GM21390 (cell line): Measurements from ENCODE around the gene LYRM4.
"Not testable (repeated sequence)": the region's sequence is repeated elsewhere in the genome, so short reads cannot be mapped to it uniquely, and the experiment has no call there.

Experiments used
- ATAC-seq: cut with Tn5 transposase; IDR thresholded peaks from one replicate; pipeline ENCODE4 v1.9.1; 2021; ENCODE audit not compliant: unreplicated experiment

Gene LYRM4

DNA sequence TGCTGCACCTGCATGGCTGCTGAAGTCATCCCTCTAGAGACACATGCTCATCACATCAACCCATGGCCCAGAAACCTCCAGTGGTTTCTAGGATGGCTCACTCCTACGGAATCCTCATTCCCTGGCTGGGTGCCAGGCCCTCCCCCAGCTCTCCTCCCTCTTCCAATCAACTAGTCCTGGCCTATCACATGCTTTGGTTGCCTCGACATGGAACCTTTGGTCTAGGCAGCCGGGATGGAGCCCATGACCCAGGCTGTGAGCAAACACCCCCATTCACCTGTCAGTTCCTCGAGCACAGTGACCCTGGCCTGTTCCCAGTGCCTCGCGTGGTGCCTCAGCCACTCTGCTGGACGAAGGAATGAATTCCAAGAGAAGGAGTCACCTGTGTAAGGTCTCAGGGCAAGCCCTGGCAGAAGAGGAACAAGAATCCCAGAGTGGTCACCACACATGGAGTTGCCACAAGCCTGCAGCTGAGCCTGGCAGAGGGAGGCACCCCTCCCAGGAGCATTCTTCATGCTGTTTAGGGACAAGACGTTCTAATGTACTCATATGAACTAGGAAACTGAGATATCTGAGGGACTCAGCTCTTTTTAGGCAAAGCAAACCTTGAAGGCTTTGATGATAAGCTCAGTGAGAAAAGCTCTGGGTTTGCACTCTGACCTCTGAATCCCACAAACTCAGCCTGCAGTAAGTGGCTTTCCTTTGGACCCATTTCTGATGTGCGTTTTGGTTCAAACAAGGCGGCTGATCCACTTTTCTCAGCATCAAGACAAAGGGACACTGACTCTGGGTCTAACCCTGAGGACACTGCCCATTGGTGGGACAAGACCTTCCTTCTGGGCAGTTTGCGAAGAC is 135.4 kb downstream of the LYRM4 start:
- no peak for ATAC-seq

DNA sequence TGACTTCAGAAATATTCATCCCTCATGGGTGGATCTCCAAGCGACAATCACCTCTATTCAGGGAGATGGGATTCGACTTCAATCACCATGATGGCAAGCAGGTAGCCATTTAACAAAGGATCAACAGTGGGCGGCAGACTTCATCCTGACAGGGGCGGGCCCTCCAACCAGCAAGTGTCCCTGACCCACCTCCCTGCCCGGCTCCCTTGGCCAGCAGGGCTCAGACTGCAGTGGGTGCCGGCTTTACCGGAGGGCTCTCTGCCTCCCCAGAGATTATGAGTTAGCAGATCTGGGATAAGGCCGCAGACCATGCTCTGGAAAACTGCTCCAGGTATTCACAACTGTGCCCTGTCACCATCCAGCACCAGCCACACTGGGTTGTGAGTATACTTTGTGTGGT is 136.2 kb downstream of the LYRM4 start:
- ATAC-seq: no peak

DNA sequence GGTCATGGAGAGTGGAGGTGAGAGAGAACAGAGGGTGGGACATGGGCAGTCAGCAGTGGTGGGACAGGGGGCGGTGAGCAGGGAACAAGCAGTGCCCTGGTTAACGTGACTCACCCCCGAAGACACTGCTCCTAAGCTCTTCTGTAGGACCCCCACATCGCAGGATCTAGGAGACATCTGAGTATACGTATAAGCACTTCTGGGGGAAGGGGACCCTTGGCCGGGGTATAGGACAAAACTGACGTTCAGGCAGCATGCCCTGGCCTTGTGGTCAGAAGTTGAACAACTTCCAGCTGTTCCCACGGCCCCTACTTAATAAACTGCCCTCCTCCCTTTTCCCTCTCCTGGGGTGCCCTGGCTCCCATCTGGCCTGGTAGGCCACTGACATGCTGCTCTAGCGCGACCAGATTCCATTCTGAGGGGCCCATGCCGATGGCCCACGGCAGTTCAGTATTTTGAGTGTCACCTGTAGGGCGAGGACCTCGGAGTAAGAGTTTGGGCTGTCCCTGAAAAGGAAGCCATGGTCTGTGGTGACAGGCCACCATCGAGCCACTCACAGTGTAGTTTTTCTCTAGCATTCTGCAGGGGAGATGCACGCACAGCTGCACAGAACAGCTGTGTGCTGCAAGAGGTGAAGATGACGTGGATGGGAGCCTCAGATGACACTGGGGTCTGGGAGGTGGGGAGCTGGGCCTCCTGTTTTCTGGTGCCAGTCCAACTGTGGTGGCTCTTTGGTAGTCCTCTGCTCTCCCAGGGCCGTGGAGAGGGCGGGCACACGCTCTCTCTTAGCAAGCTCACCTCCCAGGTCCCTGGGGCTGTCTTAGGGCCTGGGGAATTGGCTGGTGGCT is 137.2 kb downstream of the LYRM4 start:
- ATAC-seq: no peak

DNA sequence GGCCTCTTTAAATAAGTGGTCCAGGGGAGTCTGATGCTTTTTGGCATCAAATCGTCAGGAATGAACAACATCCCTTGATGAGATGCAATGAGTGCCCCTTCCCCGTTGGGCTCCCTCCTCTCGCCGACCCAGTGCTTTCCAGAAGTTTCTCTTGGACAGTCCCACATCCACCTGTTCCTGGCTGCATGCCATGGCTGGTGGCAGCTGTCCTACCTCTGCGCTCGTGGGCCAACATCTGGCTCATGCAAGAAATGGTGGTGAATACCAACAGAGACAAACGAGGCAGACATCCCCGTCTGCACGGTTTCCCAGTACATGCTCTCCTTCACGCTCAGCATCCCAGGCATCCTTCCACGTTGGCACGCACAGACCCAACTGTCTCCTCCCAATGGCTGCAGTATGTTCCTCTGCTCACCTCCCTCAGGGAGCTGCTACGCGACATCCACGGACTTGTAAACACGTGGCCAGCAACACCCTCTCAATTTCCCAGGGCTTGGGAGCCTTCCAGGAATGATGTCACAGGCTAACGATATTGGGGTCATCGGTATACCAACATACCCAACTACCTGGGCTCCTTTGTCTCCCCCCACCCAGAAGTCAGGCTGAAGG is 138.1 kb downstream of the LYRM4 start:
- no peak for ATAC-seq

DNA sequence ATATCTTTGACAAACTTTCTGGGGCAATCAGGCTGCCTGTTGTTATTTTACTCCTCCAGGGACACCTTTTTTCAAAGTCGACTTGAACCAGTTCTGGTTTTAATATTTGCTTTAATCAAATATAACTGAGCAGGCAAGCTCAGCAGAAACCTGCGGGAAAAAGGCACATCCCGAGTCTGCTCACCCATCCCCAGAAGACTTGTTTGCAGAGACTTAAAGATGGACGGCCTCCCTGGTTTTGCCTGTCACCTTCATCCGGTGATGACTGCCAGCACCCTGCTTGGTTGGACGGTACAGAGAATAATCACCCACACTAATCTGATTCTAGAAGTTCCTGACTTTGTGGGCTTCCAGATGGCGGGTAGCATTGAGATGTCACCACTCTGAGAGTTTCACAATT is 138.8 kb downstream of the LYRM4 start:
- ATAC-seq: no peak

DNA sequence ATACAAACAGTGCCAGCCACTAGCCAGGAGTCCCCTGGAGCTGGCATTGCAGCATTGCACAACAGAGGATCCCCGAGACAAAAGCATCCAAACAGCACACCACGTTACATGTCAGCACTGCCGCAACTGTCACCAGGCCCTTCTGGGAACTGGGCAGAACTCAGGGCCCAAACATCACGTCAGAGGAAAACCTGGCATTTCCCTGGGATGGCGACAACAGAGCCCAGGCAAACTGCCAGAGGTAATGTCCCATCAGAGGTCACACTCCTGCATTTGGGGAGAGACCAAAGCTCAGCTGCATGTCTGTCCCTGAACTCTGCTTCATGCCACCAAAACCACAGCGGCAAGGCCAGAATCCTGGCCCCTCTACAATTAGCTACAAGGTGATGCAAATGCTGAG is 139.3 kb downstream of the LYRM4 start:
- ATAC-seq: no peak

DNA sequence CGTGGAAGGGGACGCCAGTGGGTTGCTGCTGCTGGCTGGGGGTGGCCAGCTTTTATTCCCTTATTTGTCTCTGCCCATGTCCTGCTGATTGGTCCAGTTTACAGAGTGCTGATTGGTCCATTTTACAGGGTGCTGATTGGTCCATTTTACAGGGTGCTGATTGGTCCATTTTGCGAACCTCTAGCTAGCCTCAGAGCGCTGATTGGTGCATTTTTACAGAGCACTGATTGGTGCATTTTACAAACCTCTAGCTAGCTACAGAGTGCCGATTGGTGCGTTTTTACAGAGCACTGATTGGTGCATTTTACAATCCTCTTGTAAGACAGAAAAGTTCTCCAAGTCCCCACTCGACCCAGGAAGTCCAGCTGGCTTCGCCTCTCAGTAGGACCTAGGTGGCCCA is 140.2 kb downstream of the LYRM4 start:
- ATAC-seq: not testable (repeated sequence)

DNA sequence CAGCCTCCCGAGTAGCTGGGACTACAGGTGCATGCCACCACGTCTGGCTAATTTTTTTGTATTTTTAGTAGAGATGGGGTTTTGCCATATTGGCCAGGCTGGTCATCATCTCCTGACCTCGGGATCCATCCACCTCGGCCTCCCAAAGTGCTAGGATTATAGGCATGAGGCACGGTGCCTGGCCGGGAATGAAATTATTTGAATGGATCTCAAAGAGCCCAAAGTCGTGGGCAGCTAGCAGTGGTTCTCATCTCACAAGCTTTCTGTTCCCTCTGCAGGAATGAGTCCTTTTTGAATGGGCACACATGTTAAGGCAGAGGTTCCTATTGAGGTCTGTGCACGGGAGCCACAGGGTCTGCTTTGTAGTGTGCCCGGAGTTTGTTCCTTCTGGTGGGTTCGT is 140.7 kb downstream of the LYRM4 start:
- ATAC-seq: no peak

DNA sequence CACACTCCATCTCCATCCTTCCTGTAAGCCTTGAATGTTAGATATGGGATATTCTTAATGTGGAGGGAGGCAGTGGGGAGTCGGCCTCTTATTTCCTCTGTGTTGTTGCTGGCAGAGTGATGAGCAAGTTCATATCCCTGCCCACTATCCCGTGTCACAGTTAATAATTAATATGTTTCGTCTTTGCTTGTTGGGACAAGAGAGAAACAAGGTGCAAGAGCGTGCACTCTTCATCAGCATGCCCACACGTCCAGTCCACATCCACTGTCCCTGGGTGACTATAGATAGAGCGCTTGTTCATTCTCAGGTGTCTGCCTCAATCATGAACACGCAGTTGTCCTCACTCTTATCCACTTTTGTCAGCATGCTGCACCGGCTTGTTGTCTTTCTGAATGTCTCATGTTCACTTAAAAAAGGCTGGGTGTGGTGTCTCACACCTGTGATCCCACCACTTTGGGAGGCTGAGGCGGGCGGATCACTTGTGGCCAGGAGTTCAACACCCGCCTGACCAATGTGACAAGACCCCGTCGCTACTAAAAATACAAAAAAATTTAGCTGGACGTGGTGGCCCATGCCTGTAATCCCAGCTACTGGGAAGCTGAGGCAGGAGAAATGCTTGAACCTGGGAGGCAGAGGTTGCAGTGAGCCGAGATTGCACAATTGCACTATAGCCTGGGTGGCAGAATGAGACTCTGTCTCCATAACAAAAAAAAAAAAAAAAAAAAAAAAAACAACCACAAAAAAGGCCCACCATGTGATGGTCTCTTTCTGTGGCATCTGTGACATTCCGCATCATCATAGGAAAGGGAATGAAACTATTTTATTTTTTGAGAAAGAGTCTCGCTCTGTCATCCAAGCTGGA is 141.4 kb downstream of the LYRM4 start:
- no peak for ATAC-seq

DNA sequence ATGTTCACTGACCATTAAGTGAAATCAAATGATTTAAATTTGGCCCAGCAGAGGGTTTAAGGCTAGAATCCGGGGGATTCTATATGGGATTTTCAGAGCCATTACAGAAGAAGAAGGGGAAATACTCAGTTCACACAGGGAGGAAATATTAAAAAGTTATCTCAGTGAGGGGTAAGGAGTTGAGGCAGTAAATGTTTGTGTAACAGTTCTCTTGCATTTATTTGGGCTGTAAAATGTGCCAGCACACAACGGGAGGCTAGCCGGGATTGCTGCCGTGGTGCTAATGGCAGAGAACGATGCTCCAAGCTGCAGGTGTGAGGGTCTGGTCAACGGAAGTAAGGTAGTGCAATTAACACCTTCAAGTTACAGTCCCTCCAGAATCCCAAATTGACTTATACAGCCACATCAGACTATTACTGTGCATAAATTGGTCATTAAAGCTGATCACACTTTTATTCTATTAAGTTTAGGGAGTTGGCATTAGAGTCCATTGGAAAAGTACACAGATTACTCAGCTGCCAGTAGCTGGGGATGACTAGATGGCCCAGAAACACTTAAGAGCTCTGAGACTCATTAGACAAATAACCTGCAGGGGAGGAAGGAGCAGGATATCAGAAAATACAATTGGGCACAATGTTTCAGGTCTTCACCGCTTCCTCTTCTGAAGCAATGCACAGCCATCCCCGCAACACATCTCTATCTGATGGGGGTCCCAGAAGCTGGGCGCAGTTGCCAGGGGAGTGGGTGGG is 144.3 kb downstream of the LYRM4 start:
- no peak for ATAC-seq

DNA sequence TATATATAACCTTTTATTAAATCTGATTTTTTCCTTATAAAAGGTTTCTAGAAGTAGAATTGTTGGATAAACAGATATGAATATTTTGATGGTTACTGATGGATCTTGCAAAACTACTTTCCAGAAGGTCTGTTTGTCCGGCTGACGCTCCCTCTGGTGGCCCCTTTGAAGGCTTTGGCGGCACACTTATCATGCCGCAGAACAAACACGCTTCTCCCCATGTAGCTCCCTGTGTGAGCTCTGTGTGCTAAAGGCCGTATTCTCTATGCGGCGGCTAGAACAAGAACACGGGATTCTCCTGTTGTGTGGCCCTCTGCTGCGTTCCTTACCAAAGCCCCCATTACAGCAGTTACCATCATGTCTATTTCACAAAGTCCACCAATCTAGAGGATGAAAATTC is 145.6 kb downstream of the LYRM4 start:
- ATAC-seq: no peak

DNA sequence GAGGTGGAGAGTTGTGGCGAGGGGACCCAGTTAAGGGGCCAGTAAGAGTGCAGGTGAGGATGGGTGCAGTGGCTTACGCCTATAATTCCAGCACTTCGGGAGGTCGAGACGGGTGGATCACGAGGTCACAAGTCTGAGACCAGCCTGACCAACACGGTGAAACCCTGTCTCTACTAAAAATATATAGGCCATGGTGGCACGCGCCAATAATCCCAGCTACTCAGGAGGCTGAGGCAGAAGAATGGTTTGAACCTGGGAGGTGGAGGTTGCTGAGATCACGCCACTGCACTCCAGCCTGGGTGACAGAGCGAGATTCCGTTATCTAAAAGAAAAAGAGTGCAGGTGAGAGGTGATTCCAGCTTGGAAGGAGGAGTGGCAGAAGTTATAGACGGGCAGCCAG is 147.7 kb downstream of the LYRM4 start:
- no peak for ATAC-seq

DNA sequence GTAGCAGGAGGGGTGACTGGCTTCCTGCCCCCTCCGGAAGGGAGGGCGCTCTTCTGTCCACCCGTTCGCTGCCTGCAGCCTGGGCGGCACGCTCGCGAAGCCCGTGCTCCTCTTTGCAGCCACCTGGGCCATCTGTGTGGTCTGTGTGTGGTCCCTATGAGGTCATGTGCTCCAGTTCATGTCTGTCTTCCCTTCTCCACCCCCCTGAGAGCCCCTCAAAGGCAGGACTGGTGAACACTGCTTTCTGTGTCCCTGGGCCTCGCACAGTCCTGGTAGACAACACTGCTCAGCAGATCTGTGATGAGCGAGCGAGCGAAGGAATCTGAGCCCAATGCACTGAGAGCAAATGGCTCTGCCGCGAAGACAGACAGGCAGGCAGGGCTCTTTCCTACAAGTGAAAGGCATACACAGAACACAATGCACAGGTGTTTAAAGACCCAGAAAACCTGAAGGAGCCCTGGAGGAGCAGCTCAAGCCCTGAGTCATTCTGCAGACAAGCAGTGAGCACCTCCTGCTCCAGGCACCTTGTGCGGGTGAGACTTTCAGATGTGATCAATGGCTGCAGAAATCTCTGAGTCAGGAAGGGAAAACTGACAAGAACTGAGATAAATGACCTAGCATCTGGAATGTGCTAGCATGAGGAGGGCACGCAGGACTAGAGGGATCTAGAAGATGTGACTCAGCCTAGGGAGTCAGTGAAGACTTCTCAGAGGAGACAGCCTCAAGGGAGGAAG is 148.5 kb downstream of the LYRM4 start:
- no peak for ATAC-seq

DNA sequence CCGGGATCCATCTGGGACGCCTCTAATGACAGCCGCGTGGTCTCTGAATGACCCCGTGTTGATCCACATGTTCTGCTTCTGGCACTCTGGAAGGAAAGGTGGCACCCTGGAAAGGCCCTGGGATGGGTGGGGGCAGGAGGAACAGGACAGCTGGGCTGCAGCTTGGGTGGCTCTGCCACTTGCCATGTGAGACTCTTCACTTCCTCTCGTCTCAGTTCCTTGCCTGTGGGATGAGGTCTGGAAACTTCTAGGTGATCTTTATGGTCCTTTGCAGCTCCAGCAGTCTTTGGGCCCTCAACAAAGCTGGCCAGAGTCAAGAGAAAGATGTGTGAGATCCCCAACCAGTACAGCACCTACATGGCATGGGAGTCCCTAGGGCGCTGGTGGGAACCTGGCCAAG is 149.1 kb downstream of the LYRM4 start:
- ATAC-seq: no peak

DNA sequence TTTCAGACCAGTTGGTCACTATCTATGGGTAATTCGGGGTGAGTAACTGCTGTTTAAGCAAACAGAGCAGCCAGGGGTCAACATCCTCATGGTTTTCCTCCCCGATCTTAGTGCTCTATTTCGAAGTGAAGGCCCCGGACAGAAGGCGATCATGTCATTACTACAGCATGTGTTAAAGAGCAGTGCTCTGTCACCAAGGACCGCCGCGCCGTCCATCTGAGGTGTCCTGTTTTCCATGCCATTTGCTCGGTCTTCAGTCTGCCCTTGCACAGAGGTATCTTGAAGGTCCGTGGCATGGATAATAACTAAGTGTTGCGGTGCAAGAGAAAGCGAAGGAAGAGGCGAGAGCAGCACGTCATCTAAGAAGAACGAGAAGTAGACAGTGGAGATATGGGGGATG is 150.5 kb downstream of the LYRM4 start:
- ATAC-seq: no peak

DNA sequence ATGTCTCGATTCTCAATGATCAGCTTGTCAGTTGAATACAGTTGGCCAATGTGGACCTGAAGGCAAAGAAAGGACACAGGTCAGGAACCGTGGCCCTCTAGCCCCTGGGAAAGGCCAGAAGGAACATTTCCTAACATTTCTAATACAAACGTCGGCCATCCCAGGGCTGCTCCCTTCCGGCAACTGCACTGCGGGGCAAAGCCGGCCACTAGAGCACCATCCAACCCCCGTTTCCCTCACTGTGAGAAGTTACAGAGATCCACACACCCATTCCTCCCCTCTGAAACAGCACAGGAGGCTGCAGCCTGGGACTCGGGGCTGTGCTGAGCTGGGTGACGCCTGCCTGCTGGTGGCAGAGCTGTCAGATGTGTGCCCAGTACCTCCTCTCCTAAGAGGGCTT is 151.3 kb downstream of the LYRM4 start:
- ATAC-seq: no peak

DNA sequence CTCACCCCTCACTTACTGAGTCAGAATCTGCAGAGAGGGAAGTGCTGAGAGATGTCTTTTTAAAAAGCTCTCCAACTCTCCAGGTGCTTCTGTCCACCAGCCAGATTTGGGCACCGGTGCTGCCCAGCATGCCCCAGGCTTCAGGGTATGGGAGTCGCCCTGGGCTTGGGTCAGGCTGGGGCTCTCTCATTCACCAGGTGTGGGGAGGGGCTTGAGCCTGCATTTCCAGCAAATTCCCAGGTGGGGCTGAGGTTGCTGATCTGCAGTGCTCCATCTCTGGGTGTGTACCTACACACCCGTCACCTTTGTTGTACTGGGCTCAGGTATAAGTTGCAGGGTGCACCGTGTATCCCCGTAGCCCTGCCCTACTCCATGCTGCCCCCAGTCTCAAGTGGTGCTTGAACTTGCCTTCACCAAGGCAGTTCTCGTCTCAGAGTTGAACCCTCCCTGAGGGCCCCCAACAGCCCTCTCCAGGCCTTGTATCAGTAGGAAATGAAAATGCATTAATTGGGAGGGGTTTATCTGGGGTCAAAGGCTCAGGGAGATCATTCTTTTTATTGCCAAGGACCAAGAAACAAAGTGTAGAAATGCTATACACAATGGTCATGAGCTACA is 152.1 kb downstream of the LYRM4 start:
- no peak for ATAC-seq

DNA sequence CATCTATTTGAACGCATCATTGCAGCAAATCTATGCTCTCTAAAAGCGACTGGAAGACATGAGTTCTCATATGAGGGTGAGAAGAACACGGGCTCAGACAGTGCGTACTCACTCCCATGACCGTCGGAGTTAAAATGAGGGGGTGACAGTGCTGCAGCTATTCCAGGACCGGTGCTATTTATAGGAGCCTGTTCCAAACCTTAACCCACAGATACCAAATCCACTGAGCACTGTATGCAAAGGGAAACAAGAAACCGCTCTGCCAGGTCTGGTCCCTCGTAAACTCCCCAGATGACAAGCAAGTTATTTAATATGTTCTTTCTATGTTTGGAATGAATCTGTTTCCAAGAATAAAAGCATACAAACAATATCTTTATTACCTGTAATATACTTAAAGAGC is 152.7 kb downstream of the LYRM4 start:
- ATAC-seq: no peak

DNA sequence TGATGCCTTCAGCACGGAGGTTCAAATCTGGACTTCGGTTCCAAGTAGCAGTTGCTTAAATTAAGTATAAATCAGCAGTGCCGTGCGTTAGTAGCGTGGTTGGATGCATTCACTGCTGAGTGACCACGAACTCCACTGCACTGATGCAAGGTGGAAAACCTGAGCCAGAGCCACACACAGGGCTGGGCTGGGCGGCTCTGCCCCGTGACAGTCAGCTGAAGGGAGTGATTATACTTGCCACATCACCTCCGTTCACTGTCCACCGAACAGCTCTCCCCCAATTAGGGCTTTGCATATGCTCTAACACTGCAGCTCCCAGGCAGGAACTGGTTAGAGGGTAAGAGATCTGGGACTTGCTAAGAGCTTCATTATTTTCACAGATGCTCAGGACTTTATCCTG is 153.4 kb downstream of the LYRM4 start:
- ATAC-seq: no peak
